K562 (cell line): Measurements from ENCODE around the gene KMT2E. TPM values are rescaled to one million over a fixed set of nuclear protein-coding genes. Genes with fewer than 3 reads are reported as not detected.

Experiments used
- BRD4 ChIP-seq: fragments of 200-600 bp; sonication (generic); IDR thresholded peaks from 2 replicates; pipeline ENCODE4 v1.6.1; 2017; ENCODE audit warnings: inconsistent platforms
- BRD9 ChIP-seq: fragments of 450-650 bp; IDR thresholded peaks from 2 replicates; pipeline ENCODE4 v1.6.1; 2018; ENCODE audit warnings: low read depth; ENCODE audit not compliant: partially characterized antibody
- CGGBP1 ChIP-seq: fragments of 250-450 bp; sonication (Bioruptor Pico); IDR thresholded peaks from 2 replicates; pipeline ENCODE4 v1.9.0; 2021; ENCODE audit warnings: mild to moderate bottlenecking
- MCM2 ChIP-seq: fragments of 450-650 bp; IDR thresholded peaks from 2 replicates; pipeline ENCODE4 v1.6.1; 2017; ENCODE audit warnings: low read depth, mild to moderate bottlenecking
- POLR2A ChIP-seq: fragments of 450-650 bp; conservative IDR thresholded peaks from 2 replicates; pipeline ENCODE4 v1.6.1; 2016
- REST ChIP-seq, 2 experiments: fragments of 450-650 bp; formaldehyde crosslinking in 1 of 2; IDR thresholded peaks; 2 replicates each; pipeline versions ENCODE4 v1.4.0 to v1.6.1; 2014 to 2020; ENCODE audit warnings: mild to moderate bottlenecking in 2 of 2, borderline replicate concordance in 1 of 2, low read depth in 1 of 2
- SIN3A ChIP-seq, 2 experiments: fragments of 150-350 bp in 1 of 2; IDR thresholded peaks; 2 replicates each; pipeline ENCODE4 v1.6.1; 2011 to 2016; ENCODE audit warnings: borderline replicate concordance in 2 of 2, low read depth in 2 of 2, low read length in 2 of 2, mild to moderate bottlenecking in 2 of 2, moderate library complexity in 2 of 2; ENCODE audit not compliant: control insufficient read depth in 1 of 2
- SMAD3 ChIP-seq: fragments of 450-650 bp; formaldehyde crosslinking; conservative IDR thresholded peaks from 2 replicates; pipeline ENCODE4 v1.4.0; 2020; ENCODE audit warnings: mild to moderate bottlenecking
- SMARCB1 ChIP-seq: IDR thresholded peaks from 2 replicates; pipeline ENCODE4 v1.6.1; 2011; ENCODE audit warnings: improper control_type of control experiment, low read depth; ENCODE audit not compliant: insufficient read length
- THRAP3 ChIP-seq: fragments of 450-650 bp; IDR thresholded peaks from 2 replicates; pipeline ENCODE4 v1.6.1; 2016; ENCODE audit warnings: mild to moderate bottlenecking, inconsistent platforms, borderline replicate concordance
- UBTF ChIP-seq, 2 experiments: IDR thresholded peaks; 2 replicates each; pipeline ENCODE4 v1.6.1; 2012; ENCODE audit warnings: improper control_type of control experiment in 2 of 2, low read depth in 2 of 2, low read length in 2 of 2, borderline replicate concordance in 1 of 2
- ZBTB5 ChIP-seq: fragments of 450-650 bp; IDR thresholded peaks from 2 replicates; pipeline ENCODE4 v1.6.1; 2017; ENCODE audit warnings: antibody characterized with exemption
- ZNF23 ChIP-seq: fragments of 250-450 bp; sonication (Bioruptor Pico); IDR thresholded peaks from 2 replicates; pipeline ENCODE4 v1.4.0; 2020; ENCODE audit warnings: mild to moderate bottlenecking
- ZNF778 ChIP-seq: fragments of 450-650 bp; formaldehyde crosslinking; IDR thresholded peaks from 2 replicates; pipeline ENCODE4 v1.4.0; 2020; ENCODE audit warnings: mild to moderate bottlenecking, moderate library complexity
- polyA plus RNA-seq, 8 experiments: library from polyadenylated mRNA; depleted of rRNA in 4 of 8; stranded (reverse) in 5 of 8; unstranded in 3 of 8; fragments of >200 nt; fragmentation: Nextera tagmentation in 2 of 8; fragmentation: Illumina TruSeq in 1 of 8; extraction: Ambion mirVana in 2 of 8; extraction: Trizol in 1 of 8; gene quantifications; 2 replicates each; pipeline versions ENCODE4 v1.2.1 to v1.2.3, GENCODE V29; 2011 to 2014; ENCODE audit warnings: inconsistent platforms in 1 of 8, missing spikeins in 1 of 8
- total RNA-seq, 7 experiments: library from RNA; depleted of rRNA in 6 of 7; stranded (reverse); fragments of >200 nt in 6 of 7; fragmentation: Illumina TruSeq in 2 of 7; extraction: Trizol in 2 of 7; gene quantifications; 2 replicates each; pipeline versions ENCODE4 v1.2.1 to v1.2.3, GENCODE V29; 2011 to 2021; ENCODE audit warnings: low replicate concordance in 1 of 7

KMT2E gene
- total and polyA plus RNA-seq, 9 of the 15 experiments (the other 6 are each of a cell fraction or from before 2014, with no cell fraction given), result 8.9 to 55.3 (median 38.1) TPM

- TF ChIP-seq ZBTB5, result peak; percentile 71; the same call in 1 of the 2 replicates
- no peak for TF ChIP-seq ZNF23 (CRISPR knock-in tag)
- no peak for TF ChIP-seq SMARCB1
- TF ChIP-seq ZNF778, result no peak
- TF ChIP-seq SMAD3 (CRISPR knock-in tag), result no peak
- no peak for TF ChIP-seq UBTF (IDR thresholded peaks at IDR 0.05; ENCODE audit: borderline replicate concordance in 1 of 2, low read depth in 2 of 2, low read length in 2 of 2)
- TF ChIP-seq BRD4, result no peak
- TF ChIP-seq MCM2, result no peak
- no peak for TF ChIP-seq CGGBP1
- TF ChIP-seq THRAP3, result no peak
- TF ChIP-seq POLR2A, result 0 out of 2 replicates have a peak, but pooled peaks have one; percentile 33
- TF ChIP-seq REST (IDR thresholded peaks at IDR 0.05; ENCODE audit: borderline replicate concordance), result no peak
- TF ChIP-seq REST (CRISPR knock-in tag; IDR thresholded peaks at IDR 0.05; ENCODE audit: low read depth), result no peak
- TF ChIP-seq BRD9, result peak; percentile 33
- TF ChIP-seq SIN3A (IDR thresholded peaks at IDR 0.05; ENCODE audit: borderline replicate concordance in 2 of 2, control insufficient read depth in 1 of 2, low read depth in 2 of 2, low read length in 2 of 2), result no peak
These were observed 3.0 kb downstream of the KMT2E start (continued) for GRCh38 chr7:105016709-105017656.
